ENCODE results near the gene FBXL13. TPM values are rescaled to one million over a fixed set of nuclear protein-coding genes. Genes with fewer than 3 reads are reported as not detected.

The FBXL13 gene
- polyA plus RNA-seq, 1 experiment: 0.20 TPM

DNA sequence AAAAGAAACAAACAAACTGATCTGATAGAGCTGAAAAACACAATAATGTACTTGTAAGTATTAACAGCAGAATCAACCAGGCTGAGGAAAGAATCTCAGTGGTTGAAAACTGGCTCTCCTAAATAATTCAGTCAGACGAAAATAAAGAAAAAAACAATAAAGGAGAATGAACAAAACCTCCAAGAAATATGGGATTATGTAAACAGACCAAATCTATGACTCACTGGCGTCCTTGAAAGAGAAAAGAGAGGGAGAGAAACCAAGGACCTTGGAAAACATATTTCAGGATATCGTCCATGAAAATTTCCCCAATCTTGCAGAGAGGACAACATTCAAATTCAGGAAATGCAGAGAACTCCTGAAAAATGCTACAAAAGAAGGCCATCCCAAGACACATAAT, 62.9 kb downstream of the FBXL13 start:
- TF ChIP-seq, protein P1, sequence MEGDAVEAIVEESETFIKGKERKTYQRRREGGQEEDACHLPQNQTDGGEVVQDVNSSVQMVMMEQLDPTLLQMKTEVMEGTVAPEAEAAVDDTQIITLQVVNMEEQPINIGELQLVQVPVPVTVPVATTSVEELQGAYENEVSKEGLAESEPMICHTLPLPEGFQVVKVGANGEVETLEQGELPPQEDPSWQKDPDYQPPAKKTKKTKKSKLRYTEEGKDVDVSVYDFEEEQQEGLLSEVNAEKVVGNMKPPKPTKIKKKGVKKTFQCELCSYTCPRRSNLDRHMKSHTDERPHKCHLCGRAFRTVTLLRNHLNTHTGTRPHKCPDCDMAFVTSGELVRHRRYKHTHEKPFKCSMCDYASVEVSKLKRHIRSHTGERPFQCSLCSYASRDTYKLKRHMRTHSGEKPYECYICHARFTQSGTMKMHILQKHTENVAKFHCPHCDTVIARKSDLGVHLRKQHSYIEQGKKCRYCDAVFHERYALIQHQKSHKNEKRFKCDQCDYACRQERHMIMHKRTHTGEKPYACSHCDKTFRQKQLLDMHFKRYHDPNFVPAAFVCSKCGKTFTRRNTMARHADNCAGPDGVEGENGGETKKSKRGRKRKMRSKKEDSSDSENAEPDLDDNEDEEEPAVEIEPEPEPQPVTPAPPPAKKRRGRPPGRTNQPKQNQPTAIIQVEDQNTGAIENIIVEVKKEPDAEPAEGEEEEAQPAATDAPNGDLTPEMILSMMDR (IDR thresholded peaks at IDR 0.05; ENCODE audit: insufficient read depth, low read depth, low read length): no peak

DNA sequence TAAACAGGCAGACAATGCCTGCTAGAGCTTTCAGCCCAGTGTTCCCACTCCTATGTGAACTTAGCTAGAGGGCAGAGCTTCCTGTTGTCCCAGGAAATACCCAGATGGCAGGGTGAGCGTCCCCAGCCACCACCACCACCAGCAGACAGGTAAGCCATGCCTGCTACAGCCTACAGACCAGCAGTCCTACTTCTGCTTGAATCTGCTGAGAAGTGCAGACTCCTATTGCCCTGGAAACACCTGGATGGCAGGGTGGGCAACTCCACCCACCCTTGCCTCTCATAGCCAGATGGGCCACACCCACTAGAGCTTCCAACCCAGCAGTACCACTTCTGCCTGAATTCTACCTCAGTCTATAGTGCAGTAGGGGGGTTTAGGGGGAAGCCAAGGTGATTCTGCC, 64.4 kb downstream of the FBXL13 start:
- CTCF ChIA-PET: interaction anchor here (0.8 kb wide), 1 partner anchor 29 kb away, joined by 3 read pairs; no protein-coding TSS in a partner anchor
- POLR2A ChIA-PET: no interaction called here
- TF ChIP-seq, protein P1 (IDR thresholded peaks at IDR 0.05; ENCODE audit: insufficient read depth, low read depth, low read length): no peak

More for the DNA sequence above, 62.9 kb downstream of the FBXL13 start:
- ChIA-PET POLR2A (no interaction called here), CTCF (no interaction called here)
- H3K36me3 ChIP-seq (ENCODE audit: control insufficient read depth, insufficient read depth, low read length): no peaks in the 10 kb centered on the region
- H3K4me3 ChIP-seq (ENCODE audit: low read depth, low read length): no peak overlapping the region
- DNase-seq (ENCODE audit: low read depth): no peak
- H3K27me3 ChIP-seq (ENCODE audit: control insufficient read depth, insufficient read depth, low read length): no peaks in the 10 kb centered on the region

DNA sequence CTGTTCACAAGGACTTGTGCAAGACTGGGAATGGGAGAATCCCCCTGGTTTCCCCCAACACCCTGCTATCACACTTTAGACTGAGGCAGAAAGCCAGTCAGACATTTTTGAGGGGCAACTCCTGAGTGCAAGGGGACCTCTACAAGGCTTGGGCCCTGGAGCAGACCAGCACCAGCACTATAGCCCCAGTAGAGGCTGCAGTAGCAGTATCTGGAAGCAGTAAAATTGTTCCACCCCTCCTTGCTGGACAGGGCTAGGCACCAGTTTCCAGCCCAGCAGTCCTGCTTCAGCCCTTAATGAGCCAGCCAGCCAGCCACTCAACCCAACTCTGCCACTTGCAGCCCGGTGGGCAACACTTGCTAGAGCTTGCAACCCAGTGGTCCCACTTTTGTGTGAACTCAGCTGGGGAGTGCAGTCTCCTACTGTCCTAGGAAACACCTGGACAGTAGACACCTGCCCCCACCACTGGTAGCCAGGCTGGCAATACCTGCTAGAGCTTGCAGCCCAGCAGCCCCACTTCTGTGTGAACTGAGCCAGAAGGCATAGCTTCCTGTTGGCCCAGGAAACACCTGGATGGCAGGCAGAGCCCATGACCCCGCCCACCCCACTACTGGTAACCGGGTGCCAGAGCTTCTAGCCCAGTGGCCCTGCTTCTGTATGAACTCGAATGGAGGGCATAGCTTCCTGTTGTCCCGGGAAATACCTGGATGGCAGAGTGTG, 65.0 kb downstream of the FBXL13 start:
- no peaks in the 10 kb centered on the region for H3K27me3 ChIP-seq (ENCODE audit: control insufficient read depth, insufficient read depth, low read length)
- H3K4me3 ChIP-seq (ENCODE audit: low read depth, low read length): no peak overlapping the region
- ChIA-PET CTCF (interaction anchor here (0.8 kb wide), 1 partner anchor 29 kb away, joined by 3 read pairs; no protein-coding TSS in a partner anchor), POLR2A (no interaction called here)
- no peaks in the 10 kb centered on the region for H3K36me3 ChIP-seq (ENCODE audit: control insufficient read depth, insufficient read depth, low read length)
- no peak for DNase-seq (ENCODE audit: low read depth)
- TF ChIP-seq, protein P1 (IDR thresholded peaks at IDR 0.05; ENCODE audit: insufficient read depth, low read depth, low read length): no peak

More for the DNA sequence above, 64.4 kb downstream of the FBXL13 start:
- H3K4me3 ChIP-seq (ENCODE audit: low read depth, low read length): no peak overlapping the region
- no peak for DNase-seq (ENCODE audit: low read depth)
- H3K27me3 ChIP-seq (ENCODE audit: control insufficient read depth, insufficient read depth, low read length): no peaks in the 10 kb centered on the region
- no peaks in the 10 kb centered on the region for H3K36me3 ChIP-seq (ENCODE audit: control insufficient read depth, insufficient read depth, low read length)

DNA sequence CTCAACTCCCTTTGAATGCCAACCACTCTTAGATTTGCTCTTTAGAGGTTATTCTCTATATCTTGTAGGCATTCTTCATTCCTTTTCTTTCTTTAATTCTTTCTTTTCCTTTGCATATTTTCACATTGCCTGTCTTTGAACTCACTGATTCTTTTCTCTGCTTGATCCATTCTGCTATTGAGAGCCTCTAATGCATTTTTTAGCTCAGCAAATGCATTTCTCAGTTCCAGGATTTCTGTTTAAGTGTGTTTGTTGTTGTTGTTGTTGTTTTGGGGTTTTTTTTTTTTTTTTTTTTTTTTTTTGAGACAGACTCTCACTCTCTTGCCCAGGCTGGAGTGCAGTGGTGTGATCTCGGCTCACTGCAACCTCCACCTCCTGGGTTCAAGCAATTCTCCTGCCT, 71.6 kb downstream of the FBXL13 start:
- Histone ChIP-seq H3K4me3 (ENCODE audit: low read depth, low read length) (no peak overlapping the region), H3K27me3 (ENCODE audit: control insufficient read depth, insufficient read depth, low read length) (no peaks in the 10 kb centered on the region; the same call in 1 of the 2 replicates), H3K36me3 (ENCODE audit: control insufficient read depth, insufficient read depth, low read length) (no peaks in the 10 kb centered on the region)
- CTCF ChIA-PET: no interaction called here
- TF ChIP-seq, protein P1 (IDR thresholded peaks at IDR 0.05; ENCODE audit: insufficient read depth, low read depth, low read length): no peak
- DNase-seq (ENCODE audit: low read depth): no peak
- POLR2A ChIA-PET: no interaction called here

DNA sequence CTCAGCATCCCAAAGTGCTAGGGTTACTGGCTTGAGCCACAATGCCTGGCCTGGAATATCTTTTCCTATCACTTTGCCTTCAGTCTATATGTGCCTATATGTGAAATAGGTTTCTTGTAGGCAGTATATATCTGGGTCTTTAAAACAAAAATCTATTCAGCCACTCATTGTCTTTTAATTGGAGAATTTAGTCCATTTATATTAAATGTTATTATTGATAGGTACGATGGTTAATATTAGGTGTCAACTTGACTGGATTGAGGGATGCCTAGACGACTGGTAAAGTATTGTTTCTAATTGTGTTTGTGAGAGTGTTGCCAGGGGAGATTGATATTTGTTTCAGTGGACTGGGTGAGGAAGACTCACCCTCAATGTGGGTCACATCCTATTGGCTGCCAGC, 73.4 kb downstream of the FBXL13 start:
- ChIA-PET POLR2A (no interaction called here), CTCF (interaction anchor here (1.0 kb wide), 1 partner anchor 61 kb away, joined by 3 read pairs; no protein-coding TSS in a partner anchor)
- H3K4me3 ChIP-seq (ENCODE audit: low read depth, low read length): no peak overlapping the region
- TF ChIP-seq, protein P1 (IDR thresholded peaks at IDR 0.05; ENCODE audit: insufficient read depth, low read depth, low read length): no peak
- DNase-seq (ENCODE audit: low read depth): no peak
- H3K36me3 ChIP-seq (ENCODE audit: control insufficient read depth, insufficient read depth, low read length): no peaks in the 10 kb centered on the region
- no peaks in the 10 kb centered on the region; the same call in 1 of the 2 replicates for H3K27me3 ChIP-seq (ENCODE audit: control insufficient read depth, insufficient read depth, low read length)
